AG04449 (cell line): Measurements from ENCODE around the gene RASA2.

ENCODE experiments used
- CTCF ChIA-PET: fragments of 350-600 bp; formaldehyde crosslinking; extraction: SDS; loops from one replicate; lab custom pipeline; 2021; ENCODE audit warnings: antibody characterized with exemption; lab: Yijun Ruan, JAX
- POLR2A ChIA-PET: fragments of 400-600, 350-600 bp; formaldehyde crosslinking; extraction: SDS; loops from one replicate; lab custom pipeline; 2020; ENCODE audit warnings: antibody characterized with exemption, inconsistent platforms; lab: Yijun Ruan, JAX
- DNase-seq: peaks from one replicate; pipeline ENCODE4 v3.0.0-alpha.2; 2010; ENCODE audit warnings: low read depth, low spot score
- H3K4me3 ChIP-seq: 2 replicates; pipeline ENCODE4 v1.5.1; 2011; ENCODE audit warnings: low read depth, mild to moderate bottlenecking, control low read depth, low read length
- CTCF ChIP-seq: IDR thresholded peaks from one replicate; pipeline ENCODE4 v1.5.1; 2011; ENCODE audit warnings: mild to moderate bottlenecking, moderate library complexity, low read length, control low read depth, inconsistent platforms; ENCODE audit not compliant: insufficient read depth; ENCODE audit errors: missing control alignments

The RASA2 gene

GRCh38 chr3:141454054-141454453 lies 32.8 kb upstream of the RASA2 start:
- TF ChIP-seq CTCF, result no peak
- H3K4me3 ChIP-seq, result no peak overlapping the region
- DNase-seq, result no peak
- ChIA-PET CTCF (interaction anchor here (0.8 to 12.6 kb wide), 32 partner anchors 8 to 262 kb away, joined by 3 to 624 read pairs (median 8); partner anchors contain the start of genes PXYLP1 and ZBTB38), POLR2A (interaction anchor here (0.8 kb wide), 1 partner anchor 87 kb away, joined by 5 read pairs; no protein-coding TSS in a partner anchor)

GRCh38 chr3:141454906-141455602 lies 31.8 kb upstream of the RASA2 start:
- DNase-seq, result no peak
- POLR2A ChIA-PET, result interaction anchor here (0.6 to 1.0 kb wide), 5 partner anchors 88 to 225 kb away, joined by 3 to 5 read pairs (median 3); no protein-coding TSS in a partner anchor
- H3K4me3 ChIP-seq, result peak overlapping the region; percentile 23
- peak; percentile 62 for TF ChIP-seq CTCF
- CTCF ChIA-PET, result interaction anchor here (0.6 to 12.6 kb wide), 45 partner anchors 9 to 453 kb away, joined by 3 to 624 read pairs (median 5); partner anchors contain the start of genes PXYLP1 and ZBTB38

- peak overlapping the region; percentile 23 for H3K4me3 ChIP-seq
- DNase-seq, result no peak
- POLR2A ChIA-PET, result interaction anchor here (0.8 to 1.5 kb wide), 6 partner anchors 50 to 148 kb away, joined by 3 to 5 read pairs (median 4); partner anchors contain the start of gene ZBTB38
- no peak for TF ChIP-seq CTCF
- CTCF ChIA-PET, result interaction anchor here (0.6 to 12.6 kb wide), 33 partner anchors 9 to 452 kb away, joined by 3 to 624 read pairs (median 6); partner anchors contain the start of genes PXYLP1 and ZBTB38
These were observed 31.1 kb upstream of the RASA2 start for GRCh38 chr3:141455603-141456300.

GRCh38 chr3:141456301-141456625 lies 30.6 kb upstream of the RASA2 start:
- peak overlapping the region; percentile 23 for H3K4me3 ChIP-seq
- CTCF ChIA-PET, result interaction anchor here (0.7 to 12.6 kb wide), 14 partner anchors 9 to 224 kb away, joined by 3 to 624 read pairs (median 20); partner anchors contain the start of gene PXYLP1
- POLR2A ChIA-PET, result interaction anchor here (0.8 to 1.5 kb wide), 8 partner anchors 31 to 150 kb away, joined by 3 to 7 read pairs (median 4); partner anchors contain the start of gene ZBTB38
- DNase-seq, result peak; percentile 91
- TF ChIP-seq CTCF, result no peak

GRCh38 chr3:141457624-141458236 lies 29.1 kb upstream of the RASA2 start:
- H3K4me3 ChIP-seq, result no peak overlapping the region
- no peak for TF ChIP-seq CTCF
- POLR2A ChIA-PET, result no interaction called here
- CTCF ChIA-PET, result interaction anchor here (0.8 to 12.6 kb wide), 9 partner anchors 11 to 226 kb away, joined by 3 to 624 read pairs (median 9); partner anchors contain the start of gene PXYLP1
- no peak for DNase-seq
